Measurements from ENCODE around the gene FAM32A. TPM values are rescaled to one million over a fixed set of nuclear protein-coding genes. Genes with fewer than 3 reads are reported as not detected.

Gene FAM32A
- total RNA-seq, 4 donors from 2014 or later, result 73.0 to 106 (median 88.6) TPM

GRCh38 chr19:16227837-16228636 lies 42.8 kb downstream of the FAM32A start:
- DNase-seq, result no peak
- intact Hi-C loops (cut with DNase I; ENCODE audit: low total_unique reads), result no loop called here
- Histone ChIP-seq H3K27me3 (no peaks in the 10 kb centered on the region), H3K4me1 (no peaks in the 10 kb centered on the region), H3K9me3 (no peaks in the 10 kb centered on the region), H3K4me3 (no peak overlapping the region), H3K36me3 (peaks cover 0 to 18% (median 5%) of the 10 kb centered on the region in 4 donors), H3K27ac (no peak overlapping the region)
- no peak for TF ChIP-seq CTCF (IDR thresholded peaks at IDR 0.05)
- TF ChIP-seq POLR2A (IDR thresholded peaks at IDR 0.05), result no peak
- TF ChIP-seq POLR2AphosphoS5 (IDR thresholded peaks at IDR 0.05), result no peak
- no peak for TF ChIP-seq EP300 (IDR thresholded peaks at IDR 0.05; ENCODE audit: low read depth)
- in situ Hi-C loops (cut with MboI; ENCODE audit: low pct_ligation_motif_present in 1 of 4, low pct_unique_long_range_greater_than_20kb in 1 of 4, low sequenced_read_pairs in 3 of 4), result no loop called here
- WGBS, 2 donors (ENCODE audit: low coverage in 1 of 2), result 89% methylated on average over 21 of the region's 21 CpGs; no CpG with 5 or more reads in 1 of the 2 donors

GRCh38 chr19:16228637-16229321 lies 43.6 kb downstream of the FAM32A start:
- H3K9me3 ChIP-seq, result no peaks in the 10 kb centered on the region
- 90% methylated on average over 21 of the region's 21 CpGs; no CpG with 5 or more reads in 1 of the 2 donors for WGBS, 2 donors (ENCODE audit: low coverage in 1 of 2)
- TF ChIP-seq CTCF (IDR thresholded peaks at IDR 0.05) (no peak), POLR2AphosphoS5 (IDR thresholded peaks at IDR 0.05) (no peak), POLR2A (IDR thresholded peaks at IDR 0.05) (no peak), EP300 (IDR thresholded peaks at IDR 0.05; ENCODE audit: low read depth) (no peak)
- no peak overlapping the region for H3K27ac ChIP-seq
- peaks cover 0 to 12% (median 5%) of the 10 kb centered on the region in 4 donors for H3K36me3 ChIP-seq
- H3K27me3 ChIP-seq, result no peaks in the 10 kb centered on the region
- no peak for DNase-seq
- no peak overlapping the region for H3K4me3 ChIP-seq
- in situ Hi-C loops (cut with MboI; ENCODE audit: low pct_ligation_motif_present in 1 of 4, low pct_unique_long_range_greater_than_20kb in 1 of 4, low sequenced_read_pairs in 3 of 4) (no loop called here), intact Hi-C loops (cut with DNase I; ENCODE audit: low total_unique reads) (no loop called here)
- no peaks in the 10 kb centered on the region for H3K4me1 ChIP-seq

GRCh38 chr19:16229322-16229641 lies 44.1 kb downstream of the FAM32A start:
- peaks cover 0 to 13% (median 7%) of the 10 kb centered on the region in 4 donors for H3K36me3 ChIP-seq
- in situ Hi-C loops (cut with MboI; ENCODE audit: low pct_ligation_motif_present in 1 of 4, low pct_unique_long_range_greater_than_20kb in 1 of 4, low sequenced_read_pairs in 3 of 4), result no loop called here

More at GRCh38 chr19:16229322-16229641, 44.1 kb downstream of the FAM32A start:
- TF ChIP-seq EP300 (IDR thresholded peaks at IDR 0.05; ENCODE audit: low read depth) (no peak), POLR2A (IDR thresholded peaks at IDR 0.05) (no peak), CTCF (IDR thresholded peaks at IDR 0.05) (no peak), POLR2AphosphoS5 (IDR thresholded peaks at IDR 0.05) (no peak)
- 89% methylated on average over 9 of the region's 9 CpGs; no CpG with 5 or more reads in 1 of the 2 donors for WGBS, 2 donors (ENCODE audit: low coverage in 1 of 2)
- no peaks in the 10 kb centered on the region for H3K9me3 ChIP-seq
- no peak overlapping the region for H3K4me3 ChIP-seq
- intact Hi-C loops (cut with DNase I; ENCODE audit: low total_unique reads), result no loop called here
- no peaks in the 10 kb centered on the region for H3K4me1 ChIP-seq
- DNase-seq, result no peak
- H3K27me3 ChIP-seq, result no peaks in the 10 kb centered on the region
- no peak overlapping the region for H3K27ac ChIP-seq

Data from transverse colon (tissue), 4 donors.